Suprapubic skin (tissue), 4 donors: Measurements from ENCODE around the gene GHRH. TPM values are rescaled to one million over a fixed set of nuclear protein-coding genes. Genes with fewer than 3 reads are reported as not detected.

ENCODE experiments used
- DNase-seq, 2 donors: peaks; one replicate each; pipeline ENCODE4 v3.0.0-alpha.2; 2019; ENCODE audit warnings: low spot score in 2 of 2
- H3K27ac ChIP-seq: fragments of 200-600 bp; sonication (generic); one replicate; pipeline ENCODE4 v1.5.1; 2019
- H3K27me3 ChIP-seq: fragments of 200-600 bp; sonication (generic); one replicate; pipeline ENCODE4 v1.5.1; 2019
- H3K36me3 ChIP-seq: fragments of 200-600 bp; sonication (generic); one replicate; pipeline ENCODE4 v1.5.1; 2019
- H3K4me1 ChIP-seq: fragments of 200-600 bp; sonication (generic); one replicate; pipeline ENCODE4 v1.5.1; 2019
- H3K4me3 ChIP-seq: fragments of 200-600 bp; sonication (generic); one replicate; pipeline ENCODE4 v1.5.1; 2019; ENCODE audit warnings: mild to moderate bottlenecking
- H3K9me3 ChIP-seq: fragments of 200-600 bp; sonication (generic); one replicate; pipeline ENCODE4 v1.5.1; 2019
- EP300 ChIP-seq: sonication (generic); formaldehyde crosslinking; IDR thresholded peaks from one replicate; pipeline ENCODE4 v1.6.1; 2017; ENCODE audit warnings: antibody characterized with exemption
- POLR2A ChIP-seq, 2 donors: fragments of 450-650 bp; IDR thresholded peaks; one replicate each; pipeline ENCODE4 v1.6.1; 2017; ENCODE audit warnings: antibody characterized with exemption in 2 of 2, mild to moderate bottlenecking in 2 of 2, moderate library complexity in 2 of 2
- POLR2AphosphoS5 ChIP-seq, 3 donors: sonication (generic); formaldehyde crosslinking; IDR thresholded peaks; one replicate each; pipeline ENCODE4 v1.6.1; 2017; ENCODE audit warnings: antibody characterized with exemption in 3 of 3
- WGBS: methylation state at CpG from one replicate; pipeline ENCODE4 v1.1.5; 2018; 5-methylcytosine and 5-hydroxymethylcytosine counted together
- total RNA-seq, 4 donors: library from RNA; depleted of rRNA; stranded (reverse); fragments of >200 nt; gene quantifications; one replicate each; pipeline ENCODE4 v1.1.0, GENCODE V29; 2016
- TF ChIP-seq, protein P1 (sequence below), 2 donors: fragments of 200-600 bp in 1 of 2; fragments of 450-650 bp in 1 of 2; sonication (generic) in 1 of 2; IDR thresholded peaks; one replicate each; pipeline ENCODE4 v1.5.1; 2016 to 2019; ENCODE audit warnings: antibody characterized with exemption in 2 of 2, mild to moderate bottlenecking in 1 of 2, moderate library complexity in 1 of 2

Gene GHRH
- total RNA-seq, 4 donors from 2014 or later = not detected

DNA sequence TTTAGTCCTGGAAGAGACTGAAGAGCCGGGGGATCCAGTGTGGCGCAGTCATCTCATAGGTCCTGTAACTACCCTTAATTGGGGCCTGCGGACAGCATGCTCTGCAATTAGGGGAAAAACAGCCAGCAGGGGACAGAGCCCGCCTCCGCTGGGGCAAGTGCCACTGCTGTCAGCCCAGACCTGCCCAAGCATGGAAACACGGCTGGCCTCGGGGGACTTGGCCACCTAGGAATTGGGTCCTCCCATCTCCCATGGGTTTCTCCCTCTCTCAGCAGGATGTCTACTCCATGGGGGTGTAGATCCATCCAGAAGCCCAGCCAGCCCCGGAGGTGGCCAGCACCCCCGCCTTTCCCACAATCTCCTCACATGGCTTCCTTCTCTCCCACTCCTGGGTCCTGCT is 3.6 kb downstream of the GHRH start:
- Histone ChIP-seq H3K4me3 (no peak overlapping the region), H3K36me3 (no peaks in the 10 kb centered on the region), H3K27me3 (peaks cover 16% of the 10 kb centered on the region), H3K27ac (no peak overlapping the region), H3K9me3 (no peaks in the 10 kb centered on the region), H3K4me1 (peaks cover 5% of the 10 kb centered on the region)
- 59% methylated on average over 9 of the region's 9 CpGs for WGBS
- no peak for DNase-seq
- TF ChIP-seq POLR2A (IDR thresholded peaks at IDR 0.05) = no peak
- TF ChIP-seq POLR2AphosphoS5 (IDR thresholded peaks at IDR 0.05) = no peak
- TF ChIP-seq, protein P1, sequence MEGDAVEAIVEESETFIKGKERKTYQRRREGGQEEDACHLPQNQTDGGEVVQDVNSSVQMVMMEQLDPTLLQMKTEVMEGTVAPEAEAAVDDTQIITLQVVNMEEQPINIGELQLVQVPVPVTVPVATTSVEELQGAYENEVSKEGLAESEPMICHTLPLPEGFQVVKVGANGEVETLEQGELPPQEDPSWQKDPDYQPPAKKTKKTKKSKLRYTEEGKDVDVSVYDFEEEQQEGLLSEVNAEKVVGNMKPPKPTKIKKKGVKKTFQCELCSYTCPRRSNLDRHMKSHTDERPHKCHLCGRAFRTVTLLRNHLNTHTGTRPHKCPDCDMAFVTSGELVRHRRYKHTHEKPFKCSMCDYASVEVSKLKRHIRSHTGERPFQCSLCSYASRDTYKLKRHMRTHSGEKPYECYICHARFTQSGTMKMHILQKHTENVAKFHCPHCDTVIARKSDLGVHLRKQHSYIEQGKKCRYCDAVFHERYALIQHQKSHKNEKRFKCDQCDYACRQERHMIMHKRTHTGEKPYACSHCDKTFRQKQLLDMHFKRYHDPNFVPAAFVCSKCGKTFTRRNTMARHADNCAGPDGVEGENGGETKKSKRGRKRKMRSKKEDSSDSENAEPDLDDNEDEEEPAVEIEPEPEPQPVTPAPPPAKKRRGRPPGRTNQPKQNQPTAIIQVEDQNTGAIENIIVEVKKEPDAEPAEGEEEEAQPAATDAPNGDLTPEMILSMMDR (IDR thresholded peaks at IDR 0.05) = no peak
- TF ChIP-seq EP300 = no peak

DNA sequence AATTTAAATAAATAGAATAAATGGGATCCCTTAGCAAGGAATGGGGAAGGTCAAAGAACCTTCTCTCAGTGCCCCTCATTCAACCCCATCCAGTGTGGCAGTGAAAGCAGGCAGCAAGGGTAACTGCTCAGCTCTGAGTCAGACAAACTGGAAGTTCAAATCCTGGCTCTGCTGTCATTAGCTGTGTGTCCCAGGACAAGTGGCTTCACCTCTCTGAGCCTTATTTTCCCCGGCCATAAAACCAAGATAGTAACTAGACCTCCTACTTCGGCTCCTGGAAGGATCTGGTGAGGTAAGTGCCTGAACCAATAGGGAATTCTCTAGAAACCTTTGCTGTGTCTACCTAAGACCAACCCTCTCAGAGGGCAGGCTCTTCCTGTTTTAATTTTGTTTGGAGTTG is 4.1 kb downstream of the GHRH start:
- Histone ChIP-seq H3K4me3 (no peak overlapping the region), H3K27ac (no peak overlapping the region), H3K27me3 (peaks cover 16% of the 10 kb centered on the region), H3K4me1 (peaks cover 5% of the 10 kb centered on the region), H3K36me3 (no peaks in the 10 kb centered on the region), H3K9me3 (no peaks in the 10 kb centered on the region)
- no peak for DNase-seq
- TF ChIP-seq EP300 (no peak), POLR2A (IDR thresholded peaks at IDR 0.05) (no peak), POLR2AphosphoS5 (IDR thresholded peaks at IDR 0.05) (no peak)
- TF ChIP-seq, protein P1 (IDR thresholded peaks at IDR 0.05) = no peak
- WGBS = 80% methylated on average over 2 of the region's 2 CpGs

DNA sequence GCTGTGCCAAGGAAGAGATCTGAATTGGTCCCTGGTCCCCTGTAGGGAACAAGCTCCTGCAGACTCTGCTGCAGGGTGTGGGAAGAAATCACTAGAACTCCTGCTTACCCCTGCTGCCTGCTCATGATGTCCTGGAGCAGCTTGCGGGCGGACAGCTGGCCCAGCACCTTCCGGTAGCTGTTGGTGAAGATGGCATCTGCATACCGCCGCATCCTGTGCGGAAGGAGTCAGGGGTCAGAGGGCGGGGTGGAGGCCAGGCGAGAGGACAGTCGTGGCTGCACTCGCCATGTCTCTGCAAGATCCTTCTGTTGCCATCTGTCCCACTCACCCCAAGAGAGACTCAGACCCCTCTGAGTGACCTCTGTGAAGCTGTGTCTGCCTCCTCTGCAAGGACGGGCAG is 5.3 kb downstream of the GHRH start:
- no peak overlapping the region for H3K4me3 ChIP-seq
- DNase-seq = no peak
- WGBS = 82% methylated on average over 3 of the region's 11 CpGs
- no peaks in the 10 kb centered on the region for H3K9me3 ChIP-seq
- H3K36me3 ChIP-seq = no peaks in the 10 kb centered on the region
- TF ChIP-seq POLR2A (IDR thresholded peaks at IDR 0.05) = no peak
- TF ChIP-seq, protein P1 (IDR thresholded peaks at IDR 0.05) = no peak
- TF ChIP-seq EP300 = no peak
- TF ChIP-seq POLR2AphosphoS5 (IDR thresholded peaks at IDR 0.05) = no peak
- H3K27ac ChIP-seq = no peak overlapping the region
- H3K27me3 ChIP-seq = peaks cover 12% of the 10 kb centered on the region
- peaks cover 5% of the 10 kb centered on the region for H3K4me1 ChIP-seq

DNA sequence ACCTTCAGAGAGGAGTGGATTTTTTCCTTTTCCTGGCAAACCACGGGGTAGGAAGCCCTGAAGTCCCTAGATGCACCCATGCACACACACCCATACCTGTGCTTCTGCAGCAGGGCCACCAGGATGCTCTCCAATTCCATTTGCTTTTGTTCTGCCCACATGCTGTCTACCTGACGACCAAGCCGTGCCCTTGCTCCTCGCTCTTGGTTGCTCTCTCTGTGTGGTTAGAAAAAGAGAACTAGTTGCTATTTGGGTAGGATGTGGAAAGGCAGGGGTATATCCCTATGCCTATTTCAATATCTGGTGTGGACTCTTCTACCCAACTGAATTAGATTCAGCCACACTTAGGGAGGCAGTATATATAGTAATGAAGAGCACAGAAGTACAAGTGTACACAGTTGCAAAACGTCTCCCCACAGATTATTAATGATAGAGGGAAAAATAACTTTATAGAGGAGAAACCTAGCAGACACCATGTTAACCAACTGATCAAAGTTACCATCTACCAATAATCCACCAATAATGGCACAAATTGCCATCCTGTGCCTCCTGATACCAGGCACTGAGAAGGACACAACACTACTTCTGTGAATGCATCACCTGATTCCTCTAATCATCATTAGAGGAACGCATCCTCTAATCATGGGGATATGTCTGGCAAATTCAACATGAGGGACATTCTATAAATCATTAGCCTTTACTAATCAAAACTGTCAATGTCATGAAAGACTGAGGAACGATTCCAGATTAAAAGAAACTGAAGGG is 7.3 kb downstream of the GHRH start:
- 89% methylated on average over 7 of the region's 7 CpGs for whole genome bisulfite sequencing
- H3K4me3 ChIP-seq = no peak overlapping the region

DNA sequence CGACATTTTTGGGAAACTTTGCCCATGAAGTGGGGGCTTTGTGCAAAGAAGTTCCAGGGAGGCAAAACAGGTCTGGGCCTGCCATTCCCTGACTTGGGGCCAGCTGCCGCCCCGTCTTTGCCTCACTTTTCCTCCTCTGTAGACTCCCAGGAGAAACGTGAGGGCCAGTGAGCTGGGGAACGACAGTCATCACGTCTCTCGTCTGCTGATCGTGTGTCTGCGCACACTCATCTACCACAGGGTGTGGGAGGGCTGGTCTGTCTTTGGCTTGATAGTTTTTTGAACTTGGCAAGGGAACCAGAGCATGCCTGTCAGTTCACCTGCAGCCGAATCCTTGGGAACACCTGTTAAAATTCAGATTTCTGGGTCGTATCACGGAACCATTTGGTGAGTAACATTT is 8.5 kb downstream of the GHRH start:
- no peak overlapping the region for H3K4me3 ChIP-seq

More for the DNA sequence above, 7.3 kb downstream of the GHRH start:
- no peaks in the 10 kb centered on the region for H3K36me3 ChIP-seq
- H3K27me3 ChIP-seq = peaks cover under 1% of the 10 kb centered on the region
- H3K4me1 ChIP-seq = peaks cover 5% of the 10 kb centered on the region
- TF ChIP-seq, protein P1 (IDR thresholded peaks at IDR 0.05) = no peak
- no peak for TF ChIP-seq EP300
- TF ChIP-seq POLR2A (IDR thresholded peaks at IDR 0.05) = no peak
- TF ChIP-seq POLR2AphosphoS5 (IDR thresholded peaks at IDR 0.05) = no peak
- DNase-seq = no peak
- no peak overlapping the region for H3K27ac ChIP-seq
- no peaks in the 10 kb centered on the region for H3K9me3 ChIP-seq

More for the DNA sequence above, 8.5 kb downstream of the GHRH start:
- peaks cover 5% of the 10 kb centered on the region for H3K4me1 ChIP-seq
- no peaks in the 10 kb centered on the region for H3K27me3 ChIP-seq
- H3K9me3 ChIP-seq = no peaks in the 10 kb centered on the region
- H3K27ac ChIP-seq = no peak overlapping the region
- TF ChIP-seq POLR2A (IDR thresholded peaks at IDR 0.05) = no peak
- no peak for TF ChIP-seq EP300
- H3K36me3 ChIP-seq = no peaks in the 10 kb centered on the region
- no peak for DNase-seq
- 58% methylated on average over 12 of the region's 12 CpGs for WGBS
